PC-9 (cell line): ENCODE data around the gene MFSD6. TPM values are rescaled to one million over a fixed set of nuclear protein-coding genes. Genes with fewer than 3 reads are reported as not detected.

Experiments
- BruUV-seq: library from RNA; stranded (reverse); fragments of 400-500 nt; replicated peaks from 2 replicates; lab custom pipeline; 2021; lab: Mats Ljungman, UMichigan
- CTCF ChIA-PET: fragments of 300-600 bp; sonication (Branson Sonifier 250); formaldehyde crosslinking; loops from one replicate; lab custom pipeline; 2022; ENCODE audit warnings: antibody characterized with exemption; lab: Charles Lee
- POLR2A ChIA-PET: fragments of 300-600 bp; sonication (Branson Sonifier 250); formaldehyde crosslinking; loops from one replicate; lab custom pipeline; 2022; ENCODE audit warnings: antibody characterized with exemption; ENCODE audit not compliant: unreplicated experiment; lab: Charles Lee
- DNase-seq, 2 experiments: peaks; one replicate each; pipeline versions ENCODE4 v3.0.0 to v3.0.0-alpha.2; 2015 to 2022; ENCODE audit warnings: mixed read lengths in 1 of 2
- H2AFZ ChIP-seq: fragments of 200-600 bp; sonication (generic); 2 replicates; pipeline ENCODE4 v1.8.1; 2017; ENCODE audit warnings: antibody characterized with exemption
- H3F3A ChIP-seq: fragments of 200-600 bp; sonication (generic); 2 replicates; pipeline ENCODE4 v1.8.1; 2017; ENCODE audit warnings: antibody characterized with exemption, mild to moderate bottlenecking, low read depth; ENCODE audit not compliant: insufficient read depth
- H3K27ac ChIP-seq: fragments of 200-600 bp; sonication (generic); 2 replicates; pipeline ENCODE4 v1.6.1; 2016; ENCODE audit warnings: mixed run types
- H3K27me3 ChIP-seq: fragments of 200-600 bp; sonication (generic); 2 replicates; pipeline ENCODE4 v1.6.1; 2016; ENCODE audit warnings: low read depth, mixed run types; ENCODE audit not compliant: insufficient read depth
- H3K36me3 ChIP-seq: fragments of 200-600 bp; sonication (generic); 2 replicates; pipeline ENCODE4 v1.6.1; 2016; ENCODE audit warnings: low read depth, mixed run types
- H3K4me1 ChIP-seq: fragments of 200-600 bp; sonication (generic); replicated peaks from 2 replicates; pipeline ENCODE4 v1.6.1; 2016; ENCODE audit warnings: mixed run types; ENCODE audit not compliant: insufficient read depth
- H3K4me2 ChIP-seq: fragments of 200-600 bp; sonication (generic); 2 replicates; pipeline ENCODE4 v1.6.1; 2017; ENCODE audit warnings: mixed run types
- H3K4me3 ChIP-seq: fragments of 200-600 bp; sonication (generic); 2 replicates; pipeline ENCODE4 v1.6.1; 2016; ENCODE audit warnings: mixed run types
- H3K79me2 ChIP-seq: fragments of 200-600 bp; sonication (generic); 2 replicates; pipeline ENCODE4 v1.6.1; 2017; ENCODE audit warnings: low read depth, mixed run types
- H3K9me2 ChIP-seq: fragments of 200-600 bp; sonication (generic); 2 replicates; pipeline ENCODE4 v1.8.1; 2017; ENCODE audit warnings: mild to moderate bottlenecking; ENCODE audit not compliant: insufficient read depth
- H3K9me3 ChIP-seq: fragments of 200-600 bp; sonication (generic); 2 replicates; pipeline ENCODE4 v1.8.1; 2016; ENCODE audit warnings: low read depth; ENCODE audit not compliant: insufficient read depth
- H4K20me1 ChIP-seq: fragments of 200-600 bp; sonication (generic); 2 replicates; pipeline ENCODE4 v1.8.1; 2017; ENCODE audit not compliant: insufficient read depth
- EZH2 ChIP-seq: fragments of 200-600 bp; sonication (generic); IDR thresholded peaks from 2 replicates; pipeline ENCODE4 v1.8.0; 2017; ENCODE audit warnings: antibody characterized with exemption, low read depth
- intact Hi-C: fragments of 100-400 bp; cut with micrococcal nuclease; formaldehyde crosslinking; loops from one replicate; pipeline ENCODE4 v1.10.0; 2022; ENCODE audit not compliant: unreplicated experiment
- total RNA-seq: library from RNA; stranded (reverse); gene quantifications from 2 replicates; pipeline ENCODE4 v1.2.3, GENCODE V29; 2021
- TF ChIP-seq, protein P1 (sequence below): fragments of 200-600 bp; sonication (generic); conservative IDR thresholded peaks from 2 replicates; pipeline ENCODE4 v1.6.1; 2017; ENCODE audit warnings: mixed run types, antibody characterized with exemption, mild to moderate bottlenecking, moderate library complexity

MFSD6 gene
- total RNA-seq, 1 experiment from 2014 or later = 15.6 TPM

DNA sequence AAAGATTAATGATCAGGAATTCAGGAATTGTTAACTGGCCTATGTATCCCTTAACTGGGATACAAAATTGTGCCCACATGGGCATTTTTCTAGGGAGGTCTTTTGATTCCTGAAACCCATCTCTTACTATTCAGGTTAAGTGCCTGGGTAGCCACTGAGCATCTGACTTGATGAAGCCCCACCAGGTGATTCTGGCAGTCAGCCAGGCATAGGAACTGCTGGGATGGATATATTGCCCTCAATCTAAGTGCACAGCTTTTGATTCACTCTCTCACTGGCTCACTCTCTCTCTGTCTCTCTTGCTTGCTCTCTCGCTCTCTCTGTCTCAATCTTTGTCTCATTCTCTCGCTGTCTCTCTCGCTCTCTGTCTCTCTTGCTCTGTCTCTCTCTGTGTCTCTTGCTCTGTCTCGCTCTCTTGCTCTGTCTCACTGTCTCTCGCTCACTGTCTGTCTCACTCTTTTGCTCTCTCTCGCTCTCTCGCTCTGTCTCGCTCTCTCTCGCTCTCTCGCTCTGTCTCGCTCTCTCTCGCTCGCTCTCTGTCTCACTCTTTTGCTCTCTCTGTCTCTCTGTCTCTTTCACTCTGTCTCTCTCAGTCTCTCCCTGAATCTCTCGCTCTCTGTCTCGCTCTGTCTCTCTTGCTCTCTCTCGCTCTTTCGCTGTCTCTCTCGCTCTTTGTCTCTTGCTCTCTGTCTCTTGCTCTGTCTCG lies 42.5 kb upstream of the MFSD6 start:
- Histone ChIP-seq H3K4me1 (no peaks in the 10 kb centered on the region), H3K27ac (no peak overlapping the region), H3F3A (no peaks in the 10 kb centered on the region), H4K20me1 (no peaks in the 10 kb centered on the region), H3K27me3 (no peaks in the 10 kb centered on the region), H3K4me3 (no peak overlapping the region), H3K9me2 (no peaks in the 10 kb centered on the region), H3K79me2 (no peaks in the 10 kb centered on the region), H2AFZ (no peak overlapping the region), H3K36me3 (no peaks in the 10 kb centered on the region), H3K4me2 (no peak overlapping the region), H3K9me3 (no peaks in the 10 kb centered on the region)
- intact Hi-C loops = no loop called here
- no peak for DNase-seq
- no TSS peak for BruUV-seq
- ChIA-PET POLR2A (no interaction called here), CTCF (no interaction called here)
- TF ChIP-seq, protein P1, sequence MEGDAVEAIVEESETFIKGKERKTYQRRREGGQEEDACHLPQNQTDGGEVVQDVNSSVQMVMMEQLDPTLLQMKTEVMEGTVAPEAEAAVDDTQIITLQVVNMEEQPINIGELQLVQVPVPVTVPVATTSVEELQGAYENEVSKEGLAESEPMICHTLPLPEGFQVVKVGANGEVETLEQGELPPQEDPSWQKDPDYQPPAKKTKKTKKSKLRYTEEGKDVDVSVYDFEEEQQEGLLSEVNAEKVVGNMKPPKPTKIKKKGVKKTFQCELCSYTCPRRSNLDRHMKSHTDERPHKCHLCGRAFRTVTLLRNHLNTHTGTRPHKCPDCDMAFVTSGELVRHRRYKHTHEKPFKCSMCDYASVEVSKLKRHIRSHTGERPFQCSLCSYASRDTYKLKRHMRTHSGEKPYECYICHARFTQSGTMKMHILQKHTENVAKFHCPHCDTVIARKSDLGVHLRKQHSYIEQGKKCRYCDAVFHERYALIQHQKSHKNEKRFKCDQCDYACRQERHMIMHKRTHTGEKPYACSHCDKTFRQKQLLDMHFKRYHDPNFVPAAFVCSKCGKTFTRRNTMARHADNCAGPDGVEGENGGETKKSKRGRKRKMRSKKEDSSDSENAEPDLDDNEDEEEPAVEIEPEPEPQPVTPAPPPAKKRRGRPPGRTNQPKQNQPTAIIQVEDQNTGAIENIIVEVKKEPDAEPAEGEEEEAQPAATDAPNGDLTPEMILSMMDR = no peak
- TF ChIP-seq EZH2 = no peak

GRCh38 chr2:190366248-190366753 lies 41.9 kb upstream of the MFSD6 start:
- TF ChIP-seq, protein P1 = no peak
- TF ChIP-seq EZH2 = no peak
- Histone ChIP-seq H3K27ac (no peak overlapping the region), H3K9me2 (no peaks in the 10 kb centered on the region), H2AFZ (no peak overlapping the region), H4K20me1 (no peaks in the 10 kb centered on the region), H3K4me1 (no peaks in the 10 kb centered on the region), H3K27me3 (no peaks in the 10 kb centered on the region), H3K9me3 (no peaks in the 10 kb centered on the region), H3F3A (no peaks in the 10 kb centered on the region), H3K79me2 (no peaks in the 10 kb centered on the region), H3K36me3 (no peaks in the 10 kb centered on the region), H3K4me3 (no peak overlapping the region), H3K4me2 (no peak overlapping the region)
- POLR2A ChIA-PET = no interaction called here
- CTCF ChIA-PET = no interaction called here
- DNase-seq = no peak
- intact Hi-C loops = no loop called here
- no TSS peak for BruUV-seq

GRCh38 chr2:190367091-190367490 lies 41.1 kb upstream of the MFSD6 start:
- Histone ChIP-seq H2AFZ (no peak overlapping the region), H3K4me2 (no peak overlapping the region), H3K9me3 (no peaks in the 10 kb centered on the region), H3K27me3 (no peaks in the 10 kb centered on the region), H3K36me3 (no peaks in the 10 kb centered on the region), H3K4me3 (no peak overlapping the region), H3K27ac (no peak overlapping the region), H3K9me2 (no peaks in the 10 kb centered on the region), H3K79me2 (no peaks in the 10 kb centered on the region), H4K20me1 (no peaks in the 10 kb centered on the region), H3F3A (no peaks in the 10 kb centered on the region), H3K4me1 (no peaks in the 10 kb centered on the region)
- intact Hi-C loops = no loop called here
- ChIA-PET CTCF (no interaction called here), POLR2A (no interaction called here)
- no peak for DNase-seq
- TF ChIP-seq, protein P1 = no peak
- no peak for TF ChIP-seq EZH2
- no TSS peak for BruUV-seq
